Panc1 (cell line): Measurements from ENCODE around the gene TBCC. TPM values are rescaled to one million over a fixed set of nuclear protein-coding genes. Genes with fewer than 3 reads are reported as not detected.

ENCODE experiments used
- ATAC-seq: fragments of 200-7000 bp; cut with Tn5 transposase; 2 replicates; pipeline ENCODE4 v1.9.1; 2020; ENCODE audit warnings: mild to moderate bottlenecking, moderate library complexity
- BruUV-seq: library from RNA; stranded (reverse); fragments of 400-500 nt; replicated peaks from 2 replicates; lab custom pipeline; 2021; lab: Mats Ljungman, UMichigan
- CTCF ChIA-PET: fragments of 300-600 bp; sonication (Branson Sonifier 250); formaldehyde crosslinking; loops from one replicate; lab custom pipeline; 2022; ENCODE audit warnings: antibody characterized with exemption; lab: Charles Lee
- POLR2A ChIA-PET: fragments of 300-600 bp; sonication (Branson Sonifier 250); formaldehyde crosslinking; loops from one replicate; lab custom pipeline; 2022; ENCODE audit warnings: antibody characterized with exemption; lab: Charles Lee
- DNase-seq: peaks from one replicate; pipeline ENCODE4 v3.0.0-alpha.2; 2010; ENCODE audit warnings: low read depth, low spot score
- H3K27ac ChIP-seq: 2 replicates; pipeline ENCODE4 v1.5.1; 2011; ENCODE audit warnings: mild to moderate bottlenecking, low read length, inconsistent platforms
- H3K27me3 ChIP-seq: fragments of 200-500 bp; sonication (Bioruptor generic); 2 replicates; pipeline ENCODE4 v1.6.0; 2014; ENCODE audit warnings: low read length, inconsistent platforms; ENCODE audit not compliant: control insufficient read depth, insufficient read depth
- H3K36me3 ChIP-seq: fragments of 200-500 bp; sonication (Bioruptor generic); 2 replicates; pipeline ENCODE4 v1.5.1; 2014; ENCODE audit warnings: inconsistent platforms, mild to moderate bottlenecking, low read length, moderate library complexity; ENCODE audit not compliant: control insufficient read depth, insufficient read depth
- H3K4me1 ChIP-seq: 2 replicates; pipeline ENCODE4 v1.5.1; 2011; ENCODE audit warnings: inconsistent platforms, mild to moderate bottlenecking, low read length, moderate library complexity; ENCODE audit not compliant: control insufficient read depth, insufficient read depth
- H3K4me3 ChIP-seq, 2 experiments: 2 replicates each; pipeline ENCODE4 v1.5.1; 2011 to 2012; ENCODE audit warnings: low read depth in 2 of 2, low read length in 2 of 2, mild to moderate bottlenecking in 2 of 2, inconsistent platforms in 1 of 2, moderate library complexity in 1 of 2
- H3K9me3 ChIP-seq: fragments of 200-500 bp; sonication (Bioruptor generic); 2 replicates; pipeline ENCODE4 v1.5.1; 2014; ENCODE audit warnings: low read depth, mild to moderate bottlenecking, inconsistent platforms, low read length, moderate library complexity; ENCODE audit not compliant: control insufficient read depth, insufficient read depth
- CTCF ChIP-seq: fragments of 450-650 bp; IDR thresholded peaks from 2 replicates; pipeline ENCODE4 v1.5.1; 2017; ENCODE audit warnings: mild to moderate bottlenecking
- POLR2AphosphoS5 ChIP-seq: IDR thresholded peaks from 2 replicates; pipeline ENCODE4 v1.6.1; 2012; ENCODE audit warnings: mild to moderate bottlenecking, low read depth, low read length, moderate library complexity
- REST ChIP-seq, 2 experiments: IDR thresholded peaks; 2 replicates each; pipeline ENCODE4 v1.6.1; 2011 to 2012; ENCODE audit warnings: low read depth in 2 of 2, control low read depth in 1 of 2, low read length in 1 of 2, mild to moderate bottlenecking in 1 of 2, moderate library complexity in 1 of 2; ENCODE audit not compliant: insufficient read depth in 1 of 2
- SIN3A ChIP-seq: IDR thresholded peaks from 2 replicates; pipeline ENCODE4 v1.6.1; 2012; ENCODE audit warnings: low read depth, mild to moderate bottlenecking, low read length, moderate library complexity, borderline replicate concordance; ENCODE audit not compliant: insufficient read depth
- in situ Hi-C: cut with HindIII; loops from 2 replicates; pipeline ENCODE4 v1.10.0; 2016; ENCODE audit warnings: low sequenced_read_pairs, low pct_unique_long_range_greater_than_20kb
- intact Hi-C: fragments of 100-400 bp; cut with micrococcal nuclease; formaldehyde crosslinking; loops from one replicate; pipeline ENCODE4 v1.10.0; 2022; ENCODE audit not compliant: unreplicated experiment
- total RNA-seq: library from RNA; stranded (reverse); gene quantifications from one replicate; pipeline ENCODE4 v1.2.1, GENCODE V29; 2021; ENCODE audit not compliant: unreplicated experiment

Gene TBCC
- total RNA-seq, 1 experiment from 2014 or later: 25.7 TPM

GRCh38 chr6:42769836-42770235, 23.9 kb upstream of the TBCC start:
- POLR2A ChIA-PET: interaction anchor here (0.5 to 0.6 kb wide), 3 partner anchors 7 to 317 kb away, joined by 3 to 8 read pairs (median 4); no protein-coding TSS in a partner anchor
- intact Hi-C loops (no loop called here), in situ Hi-C loops (no loop called here)
- TF ChIP-seq REST (IDR thresholded peaks at IDR 0.05; ENCODE audit: insufficient read depth in 1 of 2, low read depth in 2 of 2, low read length in 1 of 2): no peak
- no peak for TF ChIP-seq CTCF
- no peak for ATAC-seq
- CTCF ChIA-PET: interaction anchor here (0.6 kb wide), 1 partner anchor 639 kb away, joined by 6 read pairs; no protein-coding TSS in a partner anchor
- Histone ChIP-seq H3K36me3 (no peaks in the 10 kb centered on the region), H3K9me3 (no peaks in the 10 kb centered on the region), H3K4me3 (no peak overlapping the region), H3K27ac (no peak overlapping the region), H3K4me1 (peaks cover 13% of the 10 kb centered on the region), H3K27me3 (no peaks in the 10 kb centered on the region)
- no peak for DNase-seq
- no TSS peak for BruUV-seq

GRCh38 chr6:42769051-42769450, 23.1 kb upstream of the TBCC start:
- CTCF ChIA-PET: no interaction called here
- BruUV-seq: no TSS peak

More at GRCh38 chr6:42769051-42769450, 23.1 kb upstream of the TBCC start:
- in situ Hi-C loops (no loop called here), intact Hi-C loops (no loop called here)
- POLR2A ChIA-PET: interaction anchor here (0.6 kb wide), 1 partner anchor 23 kb away, joined by 28 read pairs; the partner anchor contains the start of gene TBCC
- Histone ChIP-seq H3K4me1 (peaks cover 13% of the 10 kb centered on the region), H3K27me3 (no peaks in the 10 kb centered on the region), H3K36me3 (no peaks in the 10 kb centered on the region), H3K4me3 (no peak overlapping the region), H3K27ac (no peak overlapping the region), H3K9me3 (no peaks in the 10 kb centered on the region)
- DNase-seq (no peak), ATAC-seq (no peak)
- TF ChIP-seq CTCF (no peak), REST (IDR thresholded peaks at IDR 0.05; ENCODE audit: insufficient read depth in 1 of 2, low read depth in 2 of 2, low read length in 1 of 2) (no peak), POLR2AphosphoS5 (no peak), SIN3A (no peak)
